ENCODE measurements around the gene SGCG. TPM values are rescaled to one million over a fixed set of nuclear protein-coding genes. Genes with fewer than 3 reads are reported as not detected.

Gene SGCG
- polyA plus RNA-seq, 2 of the 4 experiments (the other 2 are of a cell fraction), result 0.09 TPM; not detected in 1

GRCh38 chr13:23352161-23352560 is 171.4 kb downstream of the SGCG start (continued):
- no peak for TF ChIP-seq HMGXB4 (CRISPR knock-in tag; IDR thresholded peaks at IDR 0.05; ENCODE audit: borderline replicate concordance)

DNA sequence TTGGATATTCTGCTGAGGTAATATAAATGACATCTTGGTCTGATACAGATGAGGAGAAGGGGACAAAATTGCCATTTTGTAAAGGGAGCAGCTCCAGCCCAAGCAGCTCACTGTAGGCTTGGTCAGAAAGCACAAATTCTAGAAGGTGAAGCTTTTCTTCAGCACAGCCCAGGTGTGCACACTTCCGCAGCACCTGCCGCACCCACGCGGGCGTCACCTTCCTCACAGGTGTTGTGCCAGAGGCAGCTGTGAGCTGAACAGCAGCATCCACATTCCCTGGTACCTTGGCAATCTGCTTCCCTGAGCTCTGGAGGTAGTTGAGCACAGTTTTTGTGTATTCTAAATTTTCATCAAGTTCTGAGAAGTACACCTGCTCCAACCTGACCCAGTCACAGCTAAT is 173.7 kb downstream of the SGCG start:
- CTCF ChIA-PET, result interaction anchor here (0.8 kb wide), 1 partner anchor 36 kb away, joined by 3 read pairs; no protein-coding TSS in a partner anchor
- POLR2A ChIA-PET, result no interaction called here
- Histone ChIP-seq H3K9me3 (no peaks in the 10 kb centered on the region), H3K4me1 (peaks cover 14% of the 10 kb centered on the region), H3K4me3 (no peak overlapping the region), H3K27ac (no peak overlapping the region), H3K4me2 (no peak overlapping the region)
- 90% methylated on average over 2 of the region's 5 CpGs for WGBS (ENCODE audit: missing lambda C conversion rate)
- no peak for FAIRE-seq
- no peak for ATAC-seq
- TF ChIP-seq CBX8 (IDR thresholded peaks at IDR 0.05), result no peak
- TF ChIP-seq, protein P1, sequence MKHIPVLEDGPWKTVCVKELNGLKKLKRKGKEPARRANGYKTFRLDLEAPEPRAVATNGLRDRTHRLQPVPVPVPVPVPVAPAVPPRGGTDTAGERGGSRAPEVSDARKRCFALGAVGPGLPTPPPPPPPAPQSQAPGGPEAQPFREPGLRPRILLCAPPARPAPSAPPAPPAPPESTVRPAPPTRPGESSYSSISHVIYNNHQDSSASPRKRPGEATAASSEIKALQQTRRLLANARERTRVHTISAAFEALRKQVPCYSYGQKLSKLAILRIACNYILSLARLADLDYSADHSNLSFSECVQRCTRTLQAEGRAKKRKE (CRISPR knock-in tag; IDR thresholded peaks at IDR 0.05; ENCODE audit: low read depth), result no peak
- TF ChIP-seq RFX5 (IDR thresholded peaks at IDR 0.05), result no peak
- TF ChIP-seq JUNB (IDR thresholded peaks at IDR 0.05), result no peak
- no peak for TF ChIP-seq TP53 (CRISPR knock-in tag; IDR thresholded peaks at IDR 0.05)
- TF ChIP-seq CBX2 (IDR thresholded peaks at IDR 0.05; ENCODE audit: borderline replicate concordance, low read depth), result no peak
- TF ChIP-seq E2F6 (IDR thresholded peaks at IDR 0.05; ENCODE audit: borderline replicate concordance, low read depth), result no peak
- TF ChIP-seq SREBF2 (IDR thresholded peaks at IDR 0.05), result no peak
- no peak for TF ChIP-seq PHF8 (IDR thresholded peaks at IDR 0.05; ENCODE audit: borderline replicate concordance, low read depth)
- TF ChIP-seq EHMT2 (IDR thresholded peaks at IDR 0.05; ENCODE audit: low read depth), result no peak
- TF ChIP-seq ZSCAN20 (CRISPR knock-in tag; IDR thresholded peaks at IDR 0.05), result no peak
- TF ChIP-seq BCL3 (IDR thresholded peaks at IDR 0.05), result no peak
- no peak for TF ChIP-seq GATA3 (IDR thresholded peaks at IDR 0.05; ENCODE audit: borderline replicate concordance)
- no peak for TF ChIP-seq HOXA7 (CRISPR knock-in tag; IDR thresholded peaks at IDR 0.05)
- TF ChIP-seq RAD21 (conservative IDR thresholded peaks at IDR 0.05 in 1 of 2, IDR thresholded peaks at IDR 0.05 in 1 of 2), result no peak
- no peak for TF ChIP-seq MAFK (IDR thresholded peaks at IDR 0.05; ENCODE audit: partially characterized antibody)
- no peak for TF ChIP-seq EHF (CRISPR knock-in tag; IDR thresholded peaks at IDR 0.05)
- no peak for DNase-seq (ENCODE audit: low read depth in 1 of 2, low spot score in 1 of 2)

GRCh38 chr13:23356368-23356767 is 175.6 kb downstream of the SGCG start:
- Histone ChIP-seq H3K9me3 (no peaks in the 10 kb centered on the region), H3K4me1 (no peaks in the 10 kb centered on the region), H3K27ac (no peak overlapping the region), H3K4me3 (no peak overlapping the region), H3K4me2 (no peak overlapping the region)
- POLR2A ChIA-PET, result no interaction called here
- no peak for ATAC-seq
- no peak for DNase-seq (ENCODE audit: low read depth in 1 of 2, low spot score in 1 of 2)
- 100% methylated on average over 2 of the region's 2 CpGs for WGBS (ENCODE audit: missing lambda C conversion rate)
- CTCF ChIA-PET, result no interaction called here
- TF ChIP-seq ESRRA (IDR thresholded peaks at IDR 0.05; ENCODE audit: borderline replicate concordance, low read length), result no peak
- TF ChIP-seq EHMT2 (IDR thresholded peaks at IDR 0.05; ENCODE audit: low read depth), result no peak
- TF ChIP-seq HES2 (IDR thresholded peaks at IDR 0.05), result no peak
- TF ChIP-seq TFCP2L1 (CRISPR knock-in tag; IDR thresholded peaks at IDR 0.05), result no peak
- TF ChIP-seq HOXB13 (CRISPR knock-in tag; IDR thresholded peaks at IDR 0.05; ENCODE audit: low read depth), result no peak
- TF ChIP-seq RARB (CRISPR knock-in tag; IDR thresholded peaks at IDR 0.05), result no peak
- no peak for TF ChIP-seq HEYL (CRISPR knock-in tag; IDR thresholded peaks at IDR 0.05)
- no peak for TF ChIP-seq POLR2A (IDR thresholded peaks at IDR 0.05; ENCODE audit: low read length)
- TF ChIP-seq FOSB (CRISPR knock-in tag; IDR thresholded peaks at IDR 0.05), result no peak
- no peak for TF ChIP-seq FOSL2 (IDR thresholded peaks at IDR 0.05)
- TF ChIP-seq FOSL2 (CRISPR knock-in tag; IDR thresholded peaks at IDR 0.05), result no peak
- TF ChIP-seq JUNB (IDR thresholded peaks at IDR 0.05), result no peak
- TF ChIP-seq RAD21 (conservative IDR thresholded peaks at IDR 0.05 in 1 of 2, IDR thresholded peaks at IDR 0.05 in 1 of 2), result no peak
- TF ChIP-seq E2F6 (IDR thresholded peaks at IDR 0.05; ENCODE audit: borderline replicate concordance, low read depth), result no peak
- TF ChIP-seq GATA3 (IDR thresholded peaks at IDR 0.05; ENCODE audit: borderline replicate concordance), result no peak
- no peak for TF ChIP-seq HMGXB4 (CRISPR knock-in tag; IDR thresholded peaks at IDR 0.05; ENCODE audit: borderline replicate concordance)
- TF ChIP-seq MAFK (IDR thresholded peaks at IDR 0.05; ENCODE audit: partially characterized antibody), result no peak
- no peak for TF ChIP-seq EHF (CRISPR knock-in tag; IDR thresholded peaks at IDR 0.05)
- TF ChIP-seq KDM5A (IDR thresholded peaks at IDR 0.05), result no peak
- TF ChIP-seq NR3C1 (IDR thresholded peaks at IDR 0.05), result no peak
- no peak for FAIRE-seq

Data from A549 (cell line).